GM12878 (cell line): Measurements from ENCODE around the gene GRAMD1B. TPM values are rescaled to one million over a fixed set of nuclear protein-coding genes. Genes with fewer than 3 reads are reported as not detected.

Experiments
- ATAC-seq: fragments of 200-7000 bp; cut with Tn5 transposase; 3 replicates; pipeline ENCODE4 v1.9.1; 2020; ENCODE audit warnings: mild to moderate bottlenecking, moderate library complexity
- BruUV-seq: library from RNA; stranded (reverse); fragments of 400-500 nt; replicated peaks from 2 replicates; lab custom pipeline; 2021; lab: Mats Ljungman, UMichigan
- CTCF ChIA-PET: fragments of 300-600 bp; sonication (Branson Sonifier 250); formaldehyde crosslinking; extraction: SDS; loops from one replicate; lab custom pipeline; 2021; ENCODE audit warnings: inconsistent platforms; lab: Yijun Ruan, JAX
- POLR2A ChIA-PET: fragments of 350-600 bp; formaldehyde crosslinking; extraction: SDS; loops from one replicate; lab custom pipeline; 2021; ENCODE audit warnings: inconsistent platforms; lab: Charles Lee
- RAD21 ChIA-PET: fragments of 300-600 bp; sonication (Branson Sonifier 250); formaldehyde crosslinking; loops from one replicate; lab custom pipeline; 2023; ENCODE audit warnings: antibody characterized with exemption; ENCODE audit not compliant: unreplicated experiment; lab: Charles Lee
- SMC1A ChIA-PET: fragments of 300-600 bp; sonication (Branson Sonifier 250); formaldehyde crosslinking; loops from one replicate; lab custom pipeline; 2023; ENCODE audit not compliant: unreplicated experiment, uncharacterized antibody; lab: Charles Lee
- DNase-seq: peaks from one replicate; pipeline ENCODE4 v3.0.0-alpha.2; 2011; ENCODE audit warnings: low read depth, low spot score
- FAIRE-seq: peaks from 3 replicates; lab custom pipeline; 2011; peaks lifted over from hg19 to GRCh38; lab: Jason Lieb, UNC
- H2AFZ ChIP-seq: 2 replicates; pipeline ENCODE4 v1.6.0; 2011; ENCODE audit warnings: low read depth, low read length, control low read depth; ENCODE audit not compliant: control insufficient read depth
- H3K27ac ChIP-seq: 2 replicates; pipeline ENCODE4 v1.5.1; 2011; ENCODE audit warnings: control low read depth; ENCODE audit not compliant: control insufficient read depth, insufficient read depth
- H3K27me3 ChIP-seq, 2 experiments: replicated peaks in 1 of 2; 2 replicates each; pipeline versions ENCODE4 v1.6.0 to v1.6.1; 2011; ENCODE audit warnings: low read length in 1 of 2; ENCODE audit not compliant: control insufficient read depth in 2 of 2, insufficient read depth in 2 of 2
- H3K36me3 ChIP-seq, 2 experiments: 2 replicates each; pipeline ENCODE4 v1.5.1; 2011; ENCODE audit warnings: low read length in 1 of 2; ENCODE audit not compliant: control insufficient read depth in 2 of 2, insufficient read depth in 2 of 2
- H3K4me1 ChIP-seq: 2 replicates; pipeline ENCODE4 v1.6.1; 2011; ENCODE audit warnings: mild to moderate bottlenecking, low read length, moderate library complexity, mixed read lengths; ENCODE audit not compliant: control insufficient read depth, insufficient read depth
- H3K4me2 ChIP-seq: 2 replicates; pipeline ENCODE4 v1.6.0; 2011; ENCODE audit warnings: control low read depth; ENCODE audit not compliant: control insufficient read depth, insufficient read depth
- H3K4me3 ChIP-seq: fragments of 200-600 bp; sonication (generic); 2 replicates; pipeline ENCODE4 v1.5.1; 2016
- H3K79me2 ChIP-seq: 2 replicates; pipeline ENCODE4 v1.6.0; 2011; ENCODE audit warnings: low read length; ENCODE audit not compliant: control insufficient read depth, insufficient read depth
- H3K9ac ChIP-seq: 2 replicates; pipeline ENCODE4 v1.8.0; 2011; ENCODE audit warnings: low read length, control low read depth, mixed read lengths; ENCODE audit not compliant: control insufficient read depth, insufficient read depth
- H3K9me3 ChIP-seq: replicated peaks from 3 replicates; pipeline ENCODE4 v1.5.1; 2011; ENCODE audit warnings: mild to moderate bottlenecking, low read length; ENCODE audit not compliant: control insufficient read depth, insufficient read depth
- H4K20me1 ChIP-seq: 2 replicates; pipeline ENCODE4 v1.6.0; 2011; ENCODE audit not compliant: control insufficient read depth, insufficient read depth
- BCLAF1 ChIP-seq: fragments of 450-650 bp; IDR thresholded peaks from 2 replicates; pipeline ENCODE4 v1.6.1; 2017; ENCODE audit warnings: antibody characterized with exemption, mild to moderate bottlenecking, moderate library complexity
- EP300 ChIP-seq, 2 experiments: fragments of 150-350 bp in 1 of 2; IDR thresholded peaks; 2 replicates each; pipeline ENCODE4 v1.6.1; 2011 to 2012; ENCODE audit warnings: low read depth in 2 of 2, low read length in 2 of 2, borderline replicate concordance in 1 of 2, improper control_type of control experiment in 1 of 2, inconsistent platforms in 1 of 2; ENCODE audit not compliant: control insufficient read depth in 1 of 2
- FOS ChIP-seq: IDR thresholded peaks from 3 replicates; pipeline ENCODE4 v1.6.1; 2011; ENCODE audit warnings: borderline replicate concordance; ENCODE audit not compliant: insufficient read length; ENCODE audit errors: extremely low read depth
- GATAD2B ChIP-seq: fragments of 450-650 bp; conservative IDR thresholded peaks from 2 replicates; pipeline ENCODE4 v1.6.1; 2017; ENCODE audit warnings: low read depth, mild to moderate bottlenecking, moderate library complexity
- HDAC6 ChIP-seq: fragments of 200-600 bp; sonication (generic); IDR thresholded peaks from one replicate; pipeline ENCODE4 v1.8.0; 2017; ENCODE audit warnings: antibody characterized with exemption; ENCODE audit not compliant: unreplicated experiment
- KAT2A ChIP-seq: conservative IDR thresholded peaks from 2 replicates; pipeline ENCODE4 v1.6.1; 2011; ENCODE audit warnings: low read depth, low read length; ENCODE audit not compliant: control insufficient read depth
- MEF2B ChIP-seq: fragments of 450-650 bp; IDR thresholded peaks from 2 replicates; pipeline ENCODE4 v1.6.1; 2018; ENCODE audit warnings: mild to moderate bottlenecking, moderate library complexity; ENCODE audit not compliant: partially characterized antibody, poor library complexity, severe bottlenecking
- POLR2AphosphoS5 ChIP-seq: IDR thresholded peaks from 2 replicates; pipeline ENCODE4 v1.6.1; 2011; ENCODE audit warnings: mild to moderate bottlenecking, low read length, inconsistent platforms
- POU2F2 ChIP-seq: IDR thresholded peaks from 3 replicates; pipeline ENCODE4 v1.6.1; 2011; ENCODE audit warnings: low read depth, mild to moderate bottlenecking, low read length, borderline replicate concordance
- SMAD5 ChIP-seq: IDR thresholded peaks from 2 replicates; pipeline ENCODE4 v1.6.1; 2016; ENCODE audit warnings: antibody characterized with exemption, low read depth
- STAT1 ChIP-seq: fragments of 450-650 bp; conservative IDR thresholded peaks from 2 replicates; pipeline ENCODE4 v1.6.1; 2014; ENCODE audit warnings: antibody characterized with exemption, mild to moderate bottlenecking
- ZBTB4 ChIP-seq: fragments of 450-650 bp; formaldehyde crosslinking; IDR thresholded peaks from 2 replicates; pipeline ENCODE4 v1.4.0; 2022; ENCODE audit warnings: mild to moderate bottlenecking, moderate library complexity
- WGBS: methylation state at CpG from one replicate; pipeline ENCODE4 v1.1.6; 2016; ENCODE audit warnings: low lambda C conversion rate; ENCODE audit not compliant: insufficient replicate concordance, insufficient coverage; ENCODE audit errors: missing lambda C conversion rate; 5-methylcytosine and 5-hydroxymethylcytosine counted together
- in situ Hi-C: fragments of 300-500 bp; cut with MboI; formaldehyde crosslinking; loops from 9 replicates; pipeline ENCODE4 v1.14.3; 2018; ENCODE audit warnings: mixed read lengths
- intact Hi-C: fragments of 100-400 bp; cut with micrococcal nuclease; formaldehyde crosslinking; loops from one replicate; pipeline ENCODE4 v1.14.2; 2022; ENCODE audit not compliant: unreplicated experiment
- polyA plus RNA-seq, 11 experiments: library from polyadenylated mRNA; depleted of rRNA in 4 of 11; unstranded in 6 of 11; stranded (reverse) in 5 of 11; fragments of >200 nt; fragmentation: Nextera tagmentation in 4 of 11; fragmentation: Illumina TruSeq in 1 of 11; extraction: Ambion mirVana in 4 of 11; extraction: Trizol in 1 of 11; gene quantifications; 1 replicate in 1 of 11; 2 replicates in 10 of 11; pipeline versions ENCODE4 v1.2.1 to v1.2.3, GENCODE V29; 2011 to 2016; ENCODE audit warnings: inconsistent platforms in 2 of 11, missing spikeins in 2 of 11, low read depth in 1 of 11
- total RNA-seq, 4 experiments: library from RNA; depleted of rRNA in 3 of 4; stranded (reverse); fragments of >200 nt in 3 of 4; fragmentation: Illumina TruSeq in 1 of 4; extraction: Trizol in 1 of 4; gene quantifications; 2 replicates each; pipeline versions ENCODE4 v1.2.1 to v1.2.3, GENCODE V29; 2013 to 2021

GRAMD1B gene
- total and polyA plus RNA-seq, 10 of the 15 experiments (the other 5 are each of a cell fraction or from before 2014, with no cell fraction given): 1.9 to 49.1 (median 26.9) TPM

GRCh38 chr11:123509737-123510578 lies 79.9 kb downstream of the GRAMD1B start:
- H4K20me1 ChIP-seq: no peaks in the 10 kb centered on the region
- peaks cover 0 to 1% of the 10 kb centered on the region in 2 experiments; a peak in 2 of 4 replicates for H3K36me3 ChIP-seq
- H3K4me3 ChIP-seq: no peak overlapping the region
- ChIA-PET POLR2A (no interaction called here), CTCF (interaction anchor here (0.9 to 3.3 kb wide), 10 partner anchors 8 to 193 kb away, joined by 3 to 50 read pairs (median 4); no protein-coding TSS in a partner anchor), SMC1A (interaction anchor here (1.3 to 2.0 kb wide), 2 partner anchors 44 to 66 kb away, joined by 4 to 6 read pairs; no protein-coding TSS in a partner anchor), RAD21 (interaction anchor here (1.4 to 2.0 kb wide), 4 partner anchors 26 to 103 kb away, joined by 3 to 5 read pairs (median 4); no protein-coding TSS in a partner anchor)
- no peak for DNase-seq
- H3K79me2 ChIP-seq: no peaks in the 10 kb centered on the region; the same call in 1 of the 2 replicates
- H3K9ac ChIP-seq: no peak overlapping the region
- H3K27ac ChIP-seq: no peak overlapping the region
- no peaks in the 10 kb centered on the region for H3K9me3 ChIP-seq
- 69% methylated on average over 18 of the region's 18 CpGs for WGBS
- BruUV-seq: no TSS peak
- in situ Hi-C loops (no loop called here), intact Hi-C loops (no loop called here)
- no peak overlapping the region for H2AFZ ChIP-seq
- no peak overlapping the region for H3K4me2 ChIP-seq
- H3K4me1 ChIP-seq: peaks cover 21% of the 10 kb centered on the region
- ATAC-seq: no peak
- H3K27me3 ChIP-seq: no peaks in the 10 kb centered on the region
- FAIRE-seq: no peak
- no peak for TF ChIP-seq POU2F2
- TF ChIP-seq SMAD5: no peak
- no peak for TF ChIP-seq POLR2AphosphoS5
- TF ChIP-seq STAT1: no peak
- TF ChIP-seq KAT2A: no peak
- no peak for TF ChIP-seq HDAC6
- TF ChIP-seq MEF2B: no peak
- no peak for TF ChIP-seq ZBTB4 (CRISPR knock-in tag)
- no peak for TF ChIP-seq GATAD2B
- no peak for TF ChIP-seq EP300 (IDR thresholded peaks at IDR 0.05; ENCODE audit: borderline replicate concordance in 1 of 2, control insufficient read depth in 1 of 2, low read depth in 2 of 2, low read length in 2 of 2)
- no peak for TF ChIP-seq FOS
- no peak for TF ChIP-seq BCLAF1
